GM19099 (cell line): ENCODE measurements around the gene IL12A.

ENCODE experiments used
- POLR2A ChIP-seq: IDR thresholded peaks from 3 replicates; pipeline ENCODE4 v1.6.1; 2011; ENCODE audit warnings: low read depth; ENCODE audit not compliant: insufficient read length; ENCODE audit errors: extremely low read depth

Gene IL12A

DNA sequence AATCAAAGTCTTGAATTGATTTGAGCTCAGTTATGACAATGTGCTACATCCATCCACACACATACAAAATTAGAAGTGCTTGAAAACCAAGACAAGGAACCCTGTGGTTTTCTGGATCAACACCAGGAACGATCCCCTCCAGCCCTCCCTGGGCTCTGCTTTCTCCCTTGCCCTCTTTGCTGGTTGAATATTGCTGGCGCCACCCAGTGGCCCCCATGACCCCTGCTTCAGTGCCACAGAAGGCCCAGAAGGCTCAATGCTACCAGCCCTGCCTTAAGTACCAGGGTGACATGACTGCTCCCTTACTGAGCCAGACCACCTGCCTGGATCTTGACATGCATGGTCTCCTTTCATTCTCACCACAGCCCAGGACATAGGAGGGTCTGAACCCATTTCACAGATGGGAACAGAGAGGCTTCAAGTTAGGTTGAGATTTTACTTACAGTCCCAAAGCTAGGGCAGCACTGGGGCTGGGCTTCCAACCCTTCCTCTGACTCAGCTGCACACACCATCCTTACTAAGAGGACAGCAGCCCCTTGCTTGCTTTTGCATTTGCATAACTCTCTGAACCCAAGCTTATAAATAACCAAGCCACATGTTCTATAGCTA lies 15.0 kb downstream of the IL12A start:
- no peak for TF ChIP-seq POLR2A

DNA sequence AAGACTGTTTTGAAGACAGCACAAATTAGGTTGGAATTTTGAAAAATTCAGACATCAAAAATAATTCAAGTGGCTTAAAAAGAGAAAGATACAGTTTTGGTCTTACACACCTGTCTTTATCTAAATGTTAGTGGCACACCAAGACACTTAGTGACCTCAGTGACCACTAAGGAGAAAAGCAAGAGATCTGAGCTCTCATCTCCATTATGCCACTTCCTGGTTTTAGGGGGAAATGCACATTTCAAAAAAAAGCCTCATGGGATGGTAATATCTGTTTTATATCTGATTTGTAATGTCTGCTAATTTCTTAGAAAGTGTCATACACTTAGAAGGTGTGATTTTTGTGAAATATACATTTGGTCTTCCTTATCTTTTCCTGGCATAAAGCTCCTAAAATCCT lies 16.4 kb downstream of the IL12A start:
- no peak for TF ChIP-seq POLR2A

- TF ChIP-seq POLR2A, result no peak
Measured at GRCh38 chr3:160006282-160007163, 17.9 kb downstream of the IL12A start.

DNA sequence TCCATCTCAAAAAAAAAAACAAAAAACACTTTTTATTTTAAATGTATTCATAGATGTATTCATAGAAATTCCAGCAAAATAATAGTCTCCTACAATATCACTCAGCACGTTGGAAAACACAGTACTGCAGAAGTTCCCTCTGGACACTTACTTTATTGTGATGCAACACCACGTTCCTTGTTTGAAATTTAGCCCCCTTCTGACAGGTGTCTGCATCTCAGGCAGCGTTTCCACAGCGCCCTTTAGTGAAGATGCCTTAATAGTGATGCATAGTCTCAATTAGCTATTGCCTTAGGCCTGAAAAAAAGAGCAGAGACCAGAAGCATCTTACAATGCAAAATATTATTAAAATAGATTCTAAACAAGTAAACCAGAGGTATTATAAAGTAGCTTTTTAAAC lies 20.3 kb downstream of the IL12A start:
- no peak for TF ChIP-seq POLR2A

GRCh38 chr3:160009525-160009924 lies 20.9 kb downstream of the IL12A start:
- TF ChIP-seq POLR2A, result no peak

- TF ChIP-seq POLR2A, result no peak
Measured at GRCh38 chr3:160010578-160010977, 21.9 kb downstream of the IL12A start.

- peak; percentile 3 for TF ChIP-seq POLR2A
Measured at GRCh38 chr3:160012108-160012507, 23.5 kb downstream of the IL12A start.

- no peak for TF ChIP-seq POLR2A
Measured at GRCh38 chr3:160016972-160017371, 28.3 kb downstream of the IL12A start.

- no peak for TF ChIP-seq POLR2A
Measured at GRCh38 chr3:160018959-160019358, 30.3 kb downstream of the IL12A start.

DNA sequence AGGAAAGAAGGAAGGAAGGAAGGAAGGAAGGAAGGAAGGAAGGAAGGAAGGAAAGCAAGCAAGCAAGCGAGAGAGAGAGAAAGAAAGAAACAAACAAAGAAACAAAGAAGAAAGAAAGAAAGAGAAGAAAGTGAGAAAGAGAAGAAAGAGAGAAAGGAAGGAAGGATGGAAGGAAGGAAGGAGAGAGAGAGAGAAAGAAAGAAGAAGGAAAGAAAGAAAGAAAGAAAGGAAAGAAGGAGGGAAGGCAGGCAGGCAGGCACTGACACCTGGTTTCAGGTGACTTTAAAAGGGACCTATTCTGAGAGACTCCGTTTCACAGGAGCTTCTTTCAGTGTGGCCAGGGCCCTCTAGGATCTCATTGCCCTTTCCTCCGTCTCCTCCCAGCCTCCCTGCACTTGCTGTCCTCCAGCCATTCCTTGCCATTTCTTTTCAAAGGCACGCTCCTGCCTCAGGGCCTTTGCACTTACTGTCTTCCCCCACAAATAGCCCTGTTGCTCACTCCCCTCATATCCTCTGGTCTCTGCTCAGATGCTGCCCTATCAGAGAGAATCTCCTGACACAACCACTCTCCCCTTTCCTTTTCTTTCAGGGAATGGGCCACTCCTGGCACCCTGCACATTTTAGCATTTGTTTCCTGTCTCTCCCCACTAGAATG lies 31.5 kb downstream of the IL12A start:
- no peak for TF ChIP-seq POLR2A

DNA sequence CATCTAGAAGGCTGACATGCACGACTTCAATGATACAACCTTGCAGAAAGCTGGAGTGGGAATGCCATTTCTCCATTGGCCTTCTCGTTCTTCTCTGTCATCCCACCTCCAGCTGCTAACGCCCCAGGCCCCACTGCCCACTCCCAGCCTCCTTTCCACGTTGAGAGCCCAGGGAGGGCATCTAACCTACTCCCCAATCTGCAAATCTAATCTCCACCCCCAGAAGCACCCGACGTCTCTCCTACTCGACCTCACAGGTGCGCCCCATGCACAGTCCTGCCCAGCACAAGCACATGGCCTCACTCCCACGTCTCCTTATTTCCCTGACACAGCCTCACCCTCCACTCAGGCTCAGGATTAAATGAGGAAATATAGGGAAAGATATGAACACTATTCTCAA lies 33.4 kb downstream of the IL12A start:
- TF ChIP-seq POLR2A, result no peak

DNA sequence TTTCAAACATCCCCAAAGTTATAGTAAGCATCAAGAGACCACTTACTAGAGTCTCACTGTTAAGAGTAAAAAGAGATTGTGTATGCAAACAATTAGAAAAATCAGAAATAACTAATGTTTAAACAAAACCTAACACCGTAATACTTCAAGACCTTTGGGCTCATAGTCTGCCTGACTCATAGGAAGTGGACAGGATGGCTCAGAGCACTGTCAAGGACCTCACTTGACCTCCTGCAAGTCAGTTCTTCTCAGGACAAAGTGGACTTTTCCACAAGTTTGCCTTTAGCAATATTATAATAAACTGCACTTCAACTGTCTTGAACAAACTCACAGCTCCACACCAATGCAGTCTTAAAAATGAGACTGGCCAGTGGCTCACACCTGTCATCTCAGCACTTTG lies 34.8 kb downstream of the IL12A start:
- no peak for TF ChIP-seq POLR2A

- no peak for TF ChIP-seq POLR2A
Measured at GRCh38 chr3:160027541-160028195, 39.0 kb downstream of the IL12A start.

- no peak for TF ChIP-seq POLR2A
Measured at GRCh38 chr3:160035757-160036156, 47.1 kb downstream of the IL12A start.

GRCh38 chr3:160038862-160039562 lies 50.4 kb downstream of the IL12A start:
- TF ChIP-seq POLR2A, result no peak
